HG03097 (cell line): ENCODE results near the gene SLC7A10.

ENCODE experiments used
- ATAC-seq: cut with Tn5 transposase; IDR thresholded peaks from one replicate; pipeline ENCODE4 v1.9.1; 2021; ENCODE audit not compliant: unreplicated experiment, low FRiP score

Gene SLC7A10

GRCh38 chr19:33255781-33256180 lies 30.1 kb upstream of the SLC7A10 start:
- no peak for ATAC-seq

- no peak for ATAC-seq
Measured at GRCh38 chr19:33254245-33254824, 28.7 kb upstream of the SLC7A10 start.

- ATAC-seq = no peak
Measured at GRCh38 chr19:33252971-33253370, 27.3 kb upstream of the SLC7A10 start.

- ATAC-seq = no peak
Measured at GRCh38 chr19:33252418-33252962, 26.8 kb upstream of the SLC7A10 start.

GRCh38 chr19:33251526-33252090 lies 26.0 kb upstream of the SLC7A10 start:
- ATAC-seq = no peak

- no peak for ATAC-seq
Measured at GRCh38 chr19:33251076-33251475, 25.4 kb upstream of the SLC7A10 start.

- no peak for ATAC-seq
Measured at GRCh38 chr19:33250500-33250899, 24.9 kb upstream of the SLC7A10 start.

- ATAC-seq = no peak
Measured at GRCh38 chr19:33249740-33250366, 24.2 kb upstream of the SLC7A10 start.

GRCh38 chr19:33248954-33249613 lies 23.4 kb upstream of the SLC7A10 start:
- no peak for ATAC-seq

- ATAC-seq = no peak
Measured at GRCh38 chr19:33248553-33248953, 22.9 kb upstream of the SLC7A10 start.

- no peak for ATAC-seq
Measured at GRCh38 chr19:33248104-33248503, 22.5 kb upstream of the SLC7A10 start.

- ATAC-seq = no peak
Measured at GRCh38 chr19:33247441-33247819, 21.8 kb upstream of the SLC7A10 start.

- ATAC-seq = no peak
Measured at GRCh38 chr19:33246709-33247440, 21.2 kb upstream of the SLC7A10 start.

- ATAC-seq = no peak
Measured at GRCh38 chr19:33245948-33246708, 20.5 kb upstream of the SLC7A10 start.

GRCh38 chr19:33242911-33243310 lies 17.3 kb upstream of the SLC7A10 start:
- no peak for ATAC-seq

GRCh38 chr19:33242131-33242530 lies 16.5 kb upstream of the SLC7A10 start:
- ATAC-seq = no peak

- no peak for ATAC-seq
Measured at GRCh38 chr19:33241530-33242101, 16.0 kb upstream of the SLC7A10 start.

- ATAC-seq = no peak
Measured at GRCh38 chr19:33241091-33241529, 15.5 kb upstream of the SLC7A10 start.

GRCh38 chr19:33240181-33240771 lies 14.6 kb upstream of the SLC7A10 start:
- no peak for ATAC-seq
